HepG2 (cell line): Measurements from ENCODE around the gene RPS2. TPM values are rescaled to one million over a fixed set of nuclear protein-coding genes. Genes with fewer than 3 reads are reported as not detected.

ENCODE experiments used
- ASH2L ChIP-seq: fragments of 300-600, 200-600 bp; sonication (generic); IDR thresholded peaks from 2 replicates; pipeline ENCODE4 v1.7.0; 2017; ENCODE audit warnings: low read depth, mild to moderate bottlenecking, moderate library complexity, mixed read lengths, low read length; ENCODE audit not compliant: insufficient read length
- CREB3 ChIP-seq: sonication (generic); formaldehyde crosslinking; IDR thresholded peaks from 2 replicates; pipeline ENCODE4 v1.5.0; 2020; ENCODE audit warnings: missing genetic modification reagents
- GPN1 ChIP-seq: sonication (generic); formaldehyde crosslinking; IDR thresholded peaks from 2 replicates; pipeline ENCODE4 v1.5.1; 2020; ENCODE audit warnings: missing genetic modification reagents, borderline replicate concordance
- NAIF1 ChIP-seq: sonication (generic); formaldehyde crosslinking; IDR thresholded peaks from 2 replicates; pipeline ENCODE4 v1.5.0; 2020; ENCODE audit warnings: mild to moderate bottlenecking, missing genetic modification reagents, borderline replicate concordance
- NR2C2 ChIP-seq: sonication (generic); formaldehyde crosslinking; IDR thresholded peaks from 2 replicates; pipeline ENCODE4 v1.4.0; 2020; ENCODE audit warnings: missing genetic modification reagents, mild to moderate bottlenecking, moderate library complexity, borderline replicate concordance
- TBX2 ChIP-seq: sonication (generic); formaldehyde crosslinking; IDR thresholded peaks from 2 replicates; pipeline ENCODE4 v1.5.0; 2020; ENCODE audit warnings: missing genetic modification reagents, mild to moderate bottlenecking, borderline replicate concordance
- TEF ChIP-seq: sonication (generic); formaldehyde crosslinking; IDR thresholded peaks from 2 replicates; pipeline ENCODE4 v1.5.0; 2020; ENCODE audit warnings: missing genetic modification reagents
- XRCC5 ChIP-seq: fragments of 200-400 bp; formaldehyde crosslinking; optimal IDR thresholded peaks from 2 replicates; pipeline ENCODE3; 2017; ENCODE audit warnings: mild to moderate bottlenecking, low read length
- ZFP36L2 ChIP-seq: sonication (generic); formaldehyde crosslinking; IDR thresholded peaks from 2 replicates; pipeline ENCODE4 v1.4.0; 2020; ENCODE audit warnings: missing genetic modification reagents
- ZIK1 ChIP-seq: sonication (generic); formaldehyde crosslinking; IDR thresholded peaks from 2 replicates; pipeline ENCODE4 v1.5.0; 2020; ENCODE audit warnings: mild to moderate bottlenecking, low read depth, missing genetic modification reagents, borderline replicate concordance
- ZNF296 ChIP-seq: sonication (generic); formaldehyde crosslinking; conservative IDR thresholded peaks from 2 replicates; pipeline ENCODE4 v1.5.0; 2020; ENCODE audit warnings: mild to moderate bottlenecking, missing genetic modification reagents
- ZNF318 ChIP-seq: sonication (generic); formaldehyde crosslinking; IDR thresholded peaks from 2 replicates; pipeline ENCODE4 v1.4.0; 2020; ENCODE audit warnings: mild to moderate bottlenecking, missing genetic modification reagents
- ZNF501 ChIP-seq: sonication (generic); formaldehyde crosslinking; IDR thresholded peaks from 2 replicates; pipeline ENCODE4 v1.5.1; 2020; ENCODE audit warnings: mild to moderate bottlenecking, moderate library complexity, missing genetic modification reagents
- ZNF567 ChIP-seq: sonication (generic); formaldehyde crosslinking; IDR thresholded peaks from 2 replicates; pipeline ENCODE4 v1.8.1; 2023; ENCODE audit warnings: mild to moderate bottlenecking, missing genetic modification reagents, borderline replicate concordance
- polyA plus RNA-seq, 8 experiments: library from polyadenylated mRNA; depleted of rRNA in 3 of 8; stranded (reverse) in 7 of 8; unstranded in 1 of 8; fragments of >200 nt; fragmentation: Illumina TruSeq in 4 of 8; extraction: Trizol in 4 of 8; gene quantifications; 2 replicates each; pipeline versions ENCODE4 v1.2.1 to v1.2.3, GENCODE V29; 2011 to 2016; ENCODE audit warnings: low read depth in 4 of 8, missing spikeins in 1 of 8, mixed read lengths in 1 of 8; ENCODE audit not compliant: insufficient read depth in 1 of 8
- total RNA-seq, 5 experiments: library from RNA; depleted of rRNA; stranded (reverse); fragments of >200 nt; fragmentation: Illumina TruSeq; extraction: Trizol; gene quantifications; 2 replicates each; pipeline ENCODE4 v1.2.3, GENCODE V29; 2016; ENCODE audit warnings: low read depth in 1 of 5
- TF ChIP-seq, protein P1 (sequence below): sonication (generic); formaldehyde crosslinking; IDR thresholded peaks from 2 replicates; pipeline ENCODE4 v1.4.0; 2020; ENCODE audit warnings: missing genetic modification reagents
- TF ChIP-seq, protein P2 (sequence below): sonication (generic); formaldehyde crosslinking; IDR thresholded peaks from 2 replicates; pipeline ENCODE4 v1.4.0; 2020; ENCODE audit warnings: mild to moderate bottlenecking, missing genetic modification reagents

Gene RPS2
- total and polyA plus RNA-seq, 2 of the 13 experiments (the other 11 are each of a cell fraction or from before 2014, with no cell fraction given): 1,908 to 4,514 TPM

DNA sequence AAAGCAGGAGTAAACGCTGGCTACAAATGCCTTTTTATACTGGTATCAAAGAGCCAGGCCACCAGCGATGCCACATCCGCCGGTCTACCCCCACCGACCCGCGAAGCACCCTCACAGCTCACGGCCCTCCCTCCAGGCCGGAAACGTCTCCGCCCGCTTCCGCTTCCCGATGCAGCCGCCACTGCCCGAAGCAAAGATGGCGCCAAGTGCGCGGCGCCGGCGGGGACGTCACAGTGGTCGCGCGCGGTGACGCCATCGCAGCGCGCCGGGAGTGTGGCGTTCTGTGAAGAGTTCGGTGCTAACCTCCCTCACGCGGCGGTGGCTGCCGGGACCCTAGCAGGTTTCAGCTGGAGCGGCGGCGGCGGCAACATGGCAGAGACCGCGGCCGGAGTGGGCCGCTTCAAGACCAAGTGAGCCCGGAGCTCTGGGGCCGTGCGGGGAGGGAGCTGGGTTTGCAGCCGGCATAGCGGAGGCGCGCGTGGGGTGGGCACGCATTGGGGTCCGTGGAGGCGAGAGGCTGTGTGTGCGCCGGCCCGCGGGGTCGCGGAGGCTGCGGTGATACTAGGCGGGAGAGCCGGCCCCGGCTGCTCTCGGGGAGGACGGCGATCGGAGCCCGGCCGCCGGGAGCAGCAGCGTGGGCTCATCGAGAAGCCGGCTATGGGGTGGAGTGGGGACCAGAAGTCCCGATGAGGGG is 7.3 kb upstream of the RPS2 start, which contains the start of gene TBL3 (continued):
- no peak for TF ChIP-seq ZNF318 (CRISPR knock-in tag)
- TF ChIP-seq ZNF501: peak; percentile 93
- TF ChIP-seq ZFP36L2 (CRISPR knock-in tag): no peak
- TF ChIP-seq TEF (CRISPR knock-in tag): no peak
- peak; percentile 89 for TF ChIP-seq ZIK1 (CRISPR knock-in tag)
- TF ChIP-seq ZNF296: 0 out of 2 replicates have a peak, but pooled peaks have one; percentile 56
- TF ChIP-seq GPN1 (CRISPR knock-in tag): peak; percentile 18; the same call in 1 of the 2 replicates
- peak; percentile 86 for TF ChIP-seq TBX2 (CRISPR knock-in tag)
- no peak for TF ChIP-seq NAIF1 (CRISPR knock-in tag)
- TF ChIP-seq, protein P1, sequence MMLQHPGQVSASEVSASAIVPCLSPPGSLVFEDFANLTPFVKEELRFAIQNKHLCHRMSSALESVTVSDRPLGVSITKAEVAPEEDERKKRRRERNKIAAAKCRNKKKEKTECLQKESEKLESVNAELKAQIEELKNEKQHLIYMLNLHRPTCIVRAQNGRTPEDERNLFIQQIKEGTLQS: peak; percentile 65
- no peak for TF ChIP-seq CREB3
- peak; percentile 68 for TF ChIP-seq ASH2L
- peak; percentile 69 for TF ChIP-seq XRCC5
- TF ChIP-seq NR2C2: peak; percentile 95
- peak; percentile 97 for TF ChIP-seq ZNF567 (CRISPR knock-in tag)
- TF ChIP-seq, protein P2, sequence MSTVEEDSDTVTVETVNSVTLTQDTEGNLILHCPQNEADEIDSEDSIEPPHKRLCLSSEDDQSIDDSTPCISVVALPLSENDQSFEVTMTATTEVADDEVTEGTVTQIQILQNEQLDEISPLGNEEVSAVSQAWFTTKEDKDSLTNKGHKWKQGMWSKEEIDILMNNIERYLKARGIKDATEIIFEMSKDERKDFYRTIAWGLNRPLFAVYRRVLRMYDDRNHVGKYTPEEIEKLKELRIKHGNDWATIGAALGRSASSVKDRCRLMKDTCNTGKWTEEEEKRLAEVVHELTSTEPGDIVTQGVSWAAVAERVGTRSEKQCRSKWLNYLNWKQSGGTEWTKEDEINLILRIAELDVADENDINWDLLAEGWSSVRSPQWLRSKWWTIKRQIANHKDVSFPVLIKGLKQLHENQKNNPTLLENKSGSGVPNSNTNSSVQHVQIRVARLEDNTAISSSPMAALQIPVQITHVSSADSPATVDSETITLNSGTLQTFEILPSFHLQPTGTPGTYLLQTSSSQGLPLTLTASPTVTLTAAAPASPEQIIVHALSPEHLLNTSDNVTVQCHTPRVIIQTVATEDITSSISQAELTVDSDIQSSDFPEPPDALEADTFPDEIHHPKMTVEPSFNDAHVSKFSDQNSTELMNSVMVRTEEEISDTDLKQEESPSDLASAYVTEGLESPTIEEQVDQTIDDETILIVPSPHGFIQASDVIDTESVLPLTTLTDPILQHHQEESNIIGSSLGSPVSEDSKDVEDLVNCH (CRISPR knock-in tag): no peak
